GM18873 (cell line): ENCODE measurements around the gene POTEF.
"Not testable (repeated sequence)": the region's sequence is repeated elsewhere in the genome, so short reads cannot be mapped to it uniquely, and the experiment has no call there.

ENCODE experiments used
- ATAC-seq: cut with Tn5 transposase; IDR thresholded peaks from one replicate; pipeline ENCODE4 v1.9.1; 2021; ENCODE audit warnings: mild to moderate bottlenecking, moderate library complexity, moderate number of reproducible peaks; ENCODE audit not compliant: unreplicated experiment, low FRiP score

The POTEF gene

DNA sequence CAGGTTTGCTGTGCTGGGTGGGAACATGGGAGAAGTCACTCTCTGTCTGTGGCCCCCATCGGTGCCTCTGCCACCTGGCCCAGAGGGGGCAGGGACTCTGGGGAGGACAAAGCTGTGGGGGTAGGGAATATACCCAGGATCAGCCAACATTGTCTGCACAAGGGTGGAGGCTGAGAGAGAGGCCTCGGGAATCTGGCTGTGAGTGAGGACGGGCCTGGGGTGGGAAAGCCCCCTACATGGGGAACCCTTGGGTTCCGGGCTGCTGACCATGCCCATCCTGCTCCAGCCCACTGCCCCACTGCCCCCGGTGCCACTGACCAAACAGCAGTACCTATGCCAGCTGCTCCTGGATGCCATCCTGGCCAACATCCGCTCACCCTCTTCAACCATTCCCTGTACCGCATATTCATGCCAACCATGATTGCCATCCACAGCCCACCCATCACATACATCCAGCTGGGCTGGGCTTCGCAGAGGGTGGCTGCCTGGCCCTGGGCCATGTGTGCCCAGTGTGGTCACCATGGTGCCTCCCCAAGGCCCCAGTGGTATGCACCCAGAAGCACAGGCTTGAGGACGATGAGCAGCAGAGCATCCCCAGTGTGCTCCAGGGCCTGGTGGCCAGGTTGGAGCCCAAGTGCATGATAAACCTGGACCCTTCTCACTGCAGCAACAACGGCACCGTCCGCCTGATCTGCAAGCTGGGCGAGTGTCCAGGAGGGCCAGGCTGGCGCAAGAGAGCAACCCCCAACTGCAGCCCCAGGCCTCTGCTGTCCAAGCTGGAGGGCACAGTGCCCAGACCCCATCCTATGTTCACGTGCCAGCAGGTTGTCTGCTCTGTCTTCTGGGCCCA lies 6.9 kb upstream of the POTEF start:
- ATAC-seq: no peak

- not testable (repeated sequence) for ATAC-seq
Observed at GRCh38 chr2:130128464-130128863, 558 bp downstream of the POTEF start.

DNA sequence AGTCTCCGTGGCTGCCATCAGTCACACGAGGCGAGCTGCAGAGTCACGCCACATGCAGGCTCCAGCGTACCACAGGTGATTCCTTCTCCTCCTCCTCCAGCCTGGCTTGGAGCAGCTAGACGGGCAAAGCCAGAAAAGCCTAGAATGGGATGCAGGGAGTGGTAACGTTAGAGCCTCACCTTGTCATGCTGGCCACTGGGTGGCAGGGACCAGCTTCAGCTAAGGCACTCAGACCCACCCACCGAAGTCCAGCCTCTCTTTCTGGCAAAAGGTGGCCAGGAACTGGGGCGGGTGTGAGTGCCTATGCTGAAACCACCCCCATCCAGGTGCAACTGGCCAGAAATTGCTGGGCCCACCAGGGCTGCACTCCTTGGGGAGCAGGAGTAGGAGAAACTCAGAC lies 1.3 kb downstream of the POTEF start:
- not testable (repeated sequence) for ATAC-seq

DNA sequence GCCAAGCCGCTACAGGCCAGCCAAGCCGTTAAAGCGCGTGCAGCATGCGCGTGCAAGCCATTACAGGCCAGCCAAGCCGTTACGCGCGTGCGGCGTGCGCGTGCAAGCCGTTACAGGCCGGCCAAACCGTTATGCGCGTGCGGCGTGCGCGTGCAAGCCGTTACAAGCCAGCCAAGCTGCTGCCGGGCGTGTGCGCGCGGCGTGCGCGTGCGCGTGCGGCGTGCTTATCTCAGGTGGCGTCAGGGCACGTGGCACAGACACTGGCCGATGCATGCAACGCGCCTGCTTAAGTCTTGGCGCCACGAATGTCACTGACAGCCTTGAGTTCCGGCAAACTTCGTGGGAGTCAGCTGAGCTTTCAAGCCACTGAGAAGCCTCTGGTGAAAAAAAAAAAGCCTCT lies 8.1 kb downstream of the POTEF start:
- not testable (repeated sequence) for ATAC-seq

- ATAC-seq: not testable (repeated sequence)
Observed at GRCh38 chr2:130102597-130103363, 26.2 kb downstream of the POTEF start.

- not testable (repeated sequence) for ATAC-seq
Observed at GRCh38 chr2:130062645-130063044, 66.4 kb downstream of the POTEF start.

DNA sequence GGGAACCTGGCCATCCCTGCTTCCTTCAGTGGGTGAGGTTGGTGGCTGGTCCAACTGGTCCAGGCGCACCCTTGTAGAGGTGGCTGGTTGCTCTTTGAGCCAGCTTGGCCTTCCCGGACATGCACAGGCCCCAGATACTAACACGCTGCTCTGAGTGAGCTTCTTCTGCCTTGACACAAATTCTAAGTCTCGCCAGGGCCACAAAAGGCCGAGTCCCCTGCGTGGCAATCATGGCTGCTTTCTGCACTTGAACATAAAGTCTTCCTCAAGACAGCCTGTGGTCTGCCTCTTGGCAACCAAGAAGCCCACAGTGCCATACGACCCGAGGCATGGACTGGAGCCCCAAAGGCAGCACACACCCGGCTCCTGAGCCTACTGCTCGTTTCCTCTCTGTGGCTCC lies 69.0 kb downstream of the POTEF start:
- not testable (repeated sequence) for ATAC-seq

DNA sequence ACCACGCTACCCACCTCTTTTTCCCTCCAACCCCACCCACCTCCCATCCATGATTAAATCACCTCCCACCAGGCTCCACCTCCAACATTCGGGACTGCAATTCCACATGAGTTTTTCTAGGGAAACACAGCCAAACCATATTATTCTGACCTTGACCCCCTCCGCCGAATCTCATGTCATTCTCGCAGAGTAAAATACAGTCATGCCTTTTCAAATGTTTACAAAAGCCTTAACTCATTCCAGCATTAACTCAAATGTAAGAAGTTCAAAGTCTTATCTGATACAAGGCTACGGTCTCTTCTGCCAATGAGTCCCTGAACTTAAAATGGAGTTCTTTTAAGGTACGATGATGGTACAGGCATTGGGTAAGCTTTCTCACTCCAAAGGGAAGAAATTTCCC lies 72.7 kb downstream of the POTEF start:
- not testable (repeated sequence) for ATAC-seq

- ATAC-seq: not testable (repeated sequence)
Observed at GRCh38 chr2:130053217-130053911, 75.7 kb downstream of the POTEF start.

GRCh38 chr2:130052376-130052775 lies 76.6 kb downstream of the POTEF start:
- not testable (repeated sequence) for ATAC-seq

GRCh38 chr2:130048422-130048821 lies 80.6 kb downstream of the POTEF start:
- ATAC-seq: not testable (repeated sequence)

DNA sequence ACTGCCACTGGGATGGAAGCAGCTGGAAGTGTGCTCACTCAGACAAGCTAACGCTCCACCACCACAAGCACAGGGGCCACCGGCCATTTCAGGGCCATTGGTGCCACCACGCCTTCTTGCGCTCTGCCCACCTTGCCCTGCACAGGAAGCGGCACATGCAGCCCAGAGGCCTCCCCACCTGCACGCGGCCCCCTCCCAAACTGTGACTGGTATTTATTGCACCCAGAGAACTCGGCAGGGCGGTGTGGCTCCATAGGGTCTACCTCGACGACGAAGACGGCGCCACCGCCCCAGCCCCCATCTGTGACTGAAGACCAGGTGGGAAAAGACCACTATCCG lies 90.8 kb downstream of the POTEF start:
- ATAC-seq: not testable (repeated sequence)

DNA sequence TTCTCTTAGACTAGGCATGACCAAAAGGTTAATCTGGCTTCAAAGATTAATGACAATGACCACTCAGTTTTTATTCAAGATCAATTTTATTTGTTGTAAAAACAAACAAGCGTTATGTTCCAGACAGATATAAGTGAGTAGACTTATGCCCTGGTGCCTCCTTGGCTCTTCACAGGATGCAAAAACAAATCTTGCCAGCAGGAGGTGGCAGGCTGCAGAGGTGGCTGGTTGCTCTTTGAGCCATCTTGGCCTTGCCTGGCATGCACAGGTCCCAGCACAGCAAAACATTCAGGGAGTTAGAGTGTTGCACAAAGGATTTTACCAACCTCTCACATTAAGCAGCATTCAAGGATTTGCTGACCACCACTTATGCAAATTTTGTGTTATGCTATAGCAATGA lies 103.1 kb downstream of the POTEF start:
- not testable (repeated sequence) for ATAC-seq
